NCI-H2107 treated with DMSO at 0.1 percent for 48 hours (cell line): ENCODE results near the gene COG8.
"Not testable (repeated sequence)": the region's sequence is repeated elsewhere in the genome, so short reads cannot be mapped to it uniquely, and the experiment has no call there.

Source experiments
- DNase-seq: peaks from one replicate; lab custom pipeline; 2025; ENCODE audit not compliant: unreplicated experiment; lab: John Stamatoyannopoulos, UW

Gene COG8

DNA sequence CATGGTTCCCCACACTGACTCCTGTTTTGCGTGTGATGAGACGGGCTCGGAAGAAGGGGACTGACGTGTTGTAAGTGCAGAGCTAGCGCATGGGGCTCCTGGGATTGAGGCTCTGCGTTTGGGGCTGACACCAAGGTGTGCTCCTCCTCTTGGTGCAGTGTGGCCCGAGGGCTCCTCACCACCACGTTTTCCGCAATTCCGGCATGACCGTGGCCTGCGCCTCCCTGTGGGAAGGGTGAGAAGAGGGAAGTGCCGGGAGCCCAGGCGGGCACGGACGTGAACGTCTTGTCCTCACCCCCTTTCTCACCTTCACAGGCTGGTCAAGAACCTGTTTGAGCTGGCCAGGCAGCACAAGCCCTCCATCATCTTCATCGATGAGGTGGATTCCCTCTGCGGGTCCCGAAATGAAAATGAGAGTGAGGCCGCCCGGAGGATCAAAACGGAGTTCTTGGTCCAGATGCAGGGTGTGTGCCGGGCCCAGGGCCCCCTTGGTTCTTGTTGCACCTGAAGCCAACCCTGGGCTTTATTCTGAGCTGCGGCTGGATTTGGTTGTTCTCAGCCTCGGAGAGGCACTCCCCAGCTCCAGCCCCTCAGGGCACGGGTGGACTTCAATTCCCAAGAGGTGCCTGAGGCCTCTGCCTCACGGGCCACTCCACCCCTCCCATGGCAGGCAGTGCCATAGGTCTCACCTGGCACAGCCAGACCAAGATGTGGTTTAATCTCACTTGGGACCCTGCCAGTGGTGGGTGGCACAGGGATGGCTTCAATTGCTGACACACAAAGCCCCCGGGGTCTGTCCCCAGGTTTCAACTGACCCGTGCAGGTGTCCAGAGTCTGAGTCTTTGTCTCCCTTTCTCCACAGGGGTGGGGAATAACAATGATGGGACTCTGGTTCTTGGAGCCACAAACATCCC, 19.3 kb downstream of the COG8 start:
- no peak for DNase-seq

DNA sequence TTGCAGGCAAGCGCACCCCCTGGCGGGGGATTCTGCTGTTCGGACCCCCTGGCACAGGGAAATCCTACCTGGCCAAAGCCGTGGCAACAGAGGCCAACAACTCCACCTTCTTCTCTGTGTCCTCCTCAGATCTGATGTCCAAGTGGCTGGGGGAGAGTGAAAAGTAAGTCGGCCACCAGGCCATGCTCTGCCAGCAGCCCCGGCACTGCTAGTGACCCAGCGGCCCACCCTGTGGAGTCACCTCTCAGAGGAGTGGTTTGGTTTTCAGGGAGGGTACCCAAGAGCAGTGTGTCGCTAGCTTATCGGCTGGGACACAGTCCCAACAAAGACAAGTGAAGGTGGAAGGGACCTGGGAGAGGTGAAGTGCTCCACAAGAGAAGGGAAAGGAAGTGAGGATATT, 20.0 kb downstream of the COG8 start:
- DNase-seq: no peak

DNA sequence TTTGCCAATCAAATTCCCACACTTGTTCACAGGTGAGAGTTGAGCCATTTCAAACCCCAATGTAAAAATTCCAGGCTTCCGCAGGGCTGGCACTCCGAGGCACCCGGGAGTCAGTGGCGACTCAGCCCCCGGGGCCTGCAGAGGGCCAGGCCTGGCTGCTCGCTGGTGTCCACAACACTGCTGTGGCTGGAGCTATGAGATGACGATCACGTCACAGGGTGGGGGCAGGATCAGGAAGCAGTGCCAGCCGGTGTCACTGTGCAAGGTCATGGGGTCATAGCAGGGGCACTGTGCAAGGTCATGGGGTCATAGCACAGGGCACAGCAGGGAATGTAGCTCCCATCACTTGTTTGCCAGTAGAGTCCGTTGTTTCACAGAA, 20.5 kb downstream of the COG8 start:
- DNase-seq: no peak

DNA sequence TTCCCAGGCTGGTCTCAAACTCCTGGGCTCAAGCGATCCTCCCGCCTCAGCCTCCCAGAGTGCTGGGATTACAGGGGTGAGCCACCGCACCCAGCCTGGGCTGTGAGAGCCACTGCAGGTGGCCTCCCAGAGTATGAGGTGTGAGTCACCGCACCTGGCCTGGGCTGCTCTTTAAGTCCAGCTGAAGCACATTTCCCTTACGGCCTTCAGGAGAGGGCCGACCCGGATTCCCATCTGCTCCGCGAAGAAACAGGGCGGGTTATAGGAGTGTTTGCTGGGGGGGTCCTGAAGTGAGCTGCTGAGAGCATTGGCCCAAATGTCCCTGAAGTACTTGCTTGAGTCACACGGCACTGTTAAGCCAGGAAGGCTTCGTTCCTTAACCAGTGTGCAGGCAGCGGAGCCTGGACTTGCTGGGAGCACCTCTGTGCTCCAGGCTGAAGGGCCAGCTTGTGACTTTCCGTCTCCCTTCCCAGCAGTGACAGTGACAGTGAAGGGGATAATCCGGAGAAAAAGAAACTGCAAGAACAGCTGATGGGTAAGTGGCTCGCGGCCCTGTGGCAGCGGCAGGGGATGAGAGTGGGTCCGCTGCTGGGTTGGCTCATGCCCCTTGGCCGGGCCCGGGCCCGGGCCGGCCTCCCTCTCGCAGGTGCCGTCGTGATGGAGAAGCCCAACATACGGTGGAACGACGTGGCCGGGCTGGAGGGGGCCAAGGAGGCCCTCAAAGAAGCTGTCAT, 21.0 kb downstream of the COG8 start:
- DNase-seq: no peak

DNA sequence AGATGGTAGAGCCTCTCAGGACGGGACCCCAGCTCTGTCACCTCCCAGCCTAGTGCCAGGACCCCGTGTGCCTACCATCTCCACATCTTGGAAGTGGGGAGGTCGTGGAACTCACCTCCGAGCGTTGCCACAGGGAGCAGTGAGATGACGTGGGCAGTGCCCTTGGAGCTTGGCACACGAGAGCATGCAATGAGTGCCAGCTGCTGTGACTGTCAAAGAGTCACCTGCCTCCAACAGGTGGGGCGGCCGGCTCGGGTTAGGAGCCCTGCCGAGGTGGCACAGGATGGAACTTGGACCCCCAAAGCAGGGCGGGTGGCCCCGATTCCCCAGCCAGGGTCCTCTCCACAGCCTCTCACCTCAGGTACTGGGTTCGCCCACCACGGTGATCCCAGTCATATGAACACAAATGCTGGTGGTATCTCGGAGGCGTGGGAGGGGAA, 22.7 kb downstream of the COG8 start:
- no peak for DNase-seq

DNA sequence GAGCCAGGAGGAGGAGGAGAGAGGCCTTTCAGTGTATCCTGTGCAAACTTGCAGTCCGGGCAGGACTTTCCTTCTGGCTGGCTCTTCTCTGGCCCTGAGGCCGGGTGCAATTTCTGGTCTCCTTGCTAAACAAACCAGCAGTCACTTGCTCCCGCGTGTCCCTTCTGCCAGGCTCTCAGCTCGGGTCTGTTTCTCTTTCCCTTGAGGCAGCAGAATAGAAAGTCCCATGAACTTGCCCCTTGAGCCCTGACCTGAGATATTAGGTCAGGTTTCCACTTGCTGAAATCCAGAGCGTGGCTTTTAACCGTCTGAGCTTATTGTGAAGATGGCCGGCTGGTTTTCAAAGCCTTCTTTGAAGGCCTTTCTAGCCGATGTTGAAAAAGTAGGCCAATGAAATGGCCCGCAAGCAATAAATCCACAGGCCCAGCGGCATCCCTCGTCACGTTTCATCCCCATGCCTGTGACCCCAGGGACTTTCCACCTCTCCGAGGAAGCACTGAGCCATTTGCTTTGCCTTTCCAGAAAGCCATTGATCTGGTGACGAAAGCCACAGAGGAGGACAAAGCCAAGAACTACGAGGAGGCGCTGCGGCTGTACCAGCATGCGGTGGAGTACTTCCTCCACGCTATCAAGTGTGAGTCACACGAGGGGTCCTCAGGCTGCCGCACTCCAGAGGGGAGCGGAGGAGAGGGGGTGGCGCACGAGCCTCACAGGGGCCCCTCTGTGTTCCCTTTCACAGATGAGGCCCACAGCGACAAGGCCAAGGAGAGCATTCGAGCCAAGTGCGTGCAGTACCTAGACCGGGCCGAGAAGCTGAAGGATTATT, 23.7 kb downstream of the COG8 start:
- DNase-seq: no peak

DNA sequence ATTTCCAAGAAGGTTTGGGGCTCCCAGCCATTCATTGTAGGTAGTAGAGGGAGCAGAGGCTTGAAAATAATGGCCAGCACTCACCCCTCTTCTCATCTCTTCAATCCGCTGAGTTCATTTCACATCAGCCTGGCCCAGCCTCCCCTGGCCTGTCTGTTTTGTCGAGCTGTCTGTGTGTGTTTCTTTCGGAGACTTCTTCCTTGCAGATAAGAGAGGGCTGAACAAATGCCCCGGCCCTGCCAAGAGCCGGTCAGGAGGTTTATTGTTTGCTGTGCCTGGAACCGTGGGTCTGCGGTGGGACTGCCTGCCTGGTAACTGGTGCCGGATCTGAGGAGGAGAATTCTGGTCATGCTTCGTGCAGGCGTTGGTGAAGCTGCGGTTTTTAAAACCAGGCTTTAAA, 24.8 kb downstream of the COG8 start:
- DNase-seq: no peak

DNA sequence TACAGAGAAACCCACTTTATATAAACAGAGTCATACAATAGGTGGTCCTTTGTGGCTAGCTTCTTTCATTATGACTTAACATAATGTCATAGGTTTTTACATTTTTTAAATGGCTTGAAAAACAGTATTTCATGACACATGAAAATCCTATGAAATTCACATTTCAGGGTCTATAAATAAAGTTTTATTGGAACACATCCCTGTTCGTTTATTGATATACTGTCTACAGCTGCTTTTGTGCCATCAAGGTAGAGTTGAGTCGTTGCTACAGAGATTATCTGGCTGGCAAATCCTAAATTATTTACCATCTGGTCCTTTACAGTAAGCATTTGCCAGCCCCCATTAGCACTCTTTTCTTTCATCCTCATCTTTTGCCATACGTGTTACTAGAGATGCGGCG, 25.9 kb downstream of the COG8 start:
- no peak for DNase-seq

DNA sequence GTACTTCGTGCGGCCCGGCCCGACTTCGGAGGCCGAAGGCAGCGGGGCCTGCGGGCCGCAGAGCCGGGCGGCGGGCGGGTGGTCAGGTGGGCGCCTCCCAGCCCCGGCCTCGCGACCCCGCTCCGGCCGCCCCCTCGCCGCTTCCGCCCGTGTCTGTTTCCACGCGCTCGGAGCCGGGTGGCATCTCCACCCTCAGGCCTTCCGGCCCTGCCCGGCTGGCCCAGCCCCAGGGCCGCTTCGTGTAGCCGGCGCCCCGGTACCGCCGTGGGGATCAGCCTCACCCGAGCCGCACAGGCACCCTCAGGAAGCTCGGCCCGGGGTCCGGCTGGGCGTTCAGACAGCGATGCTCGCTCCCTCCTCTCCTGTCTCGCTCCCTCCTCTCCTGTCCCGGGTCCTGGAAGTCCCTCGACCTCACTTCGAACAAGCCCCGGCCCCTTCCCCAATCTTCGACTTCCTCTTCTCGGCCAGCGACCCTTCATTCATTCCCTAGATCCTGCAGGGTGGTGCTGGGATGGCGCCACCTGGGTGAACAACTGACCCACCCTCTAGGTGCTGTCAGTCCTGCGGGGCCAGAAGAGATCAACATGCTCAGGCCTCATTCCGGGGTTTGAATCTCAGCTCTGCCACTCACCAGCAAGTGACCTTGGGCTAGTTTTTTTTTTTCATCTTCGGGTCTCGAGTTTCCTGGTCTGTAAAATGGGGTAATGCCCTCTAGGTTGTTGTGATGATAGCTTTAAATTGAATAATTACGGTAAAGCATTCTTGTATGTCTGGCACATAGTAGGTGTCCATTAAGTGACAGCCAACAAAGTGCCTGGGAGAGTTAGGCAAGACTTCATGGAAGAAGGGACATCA, 27.6 kb downstream of the COG8 start:
- peak; percentile 45 for DNase-seq

DNA sequence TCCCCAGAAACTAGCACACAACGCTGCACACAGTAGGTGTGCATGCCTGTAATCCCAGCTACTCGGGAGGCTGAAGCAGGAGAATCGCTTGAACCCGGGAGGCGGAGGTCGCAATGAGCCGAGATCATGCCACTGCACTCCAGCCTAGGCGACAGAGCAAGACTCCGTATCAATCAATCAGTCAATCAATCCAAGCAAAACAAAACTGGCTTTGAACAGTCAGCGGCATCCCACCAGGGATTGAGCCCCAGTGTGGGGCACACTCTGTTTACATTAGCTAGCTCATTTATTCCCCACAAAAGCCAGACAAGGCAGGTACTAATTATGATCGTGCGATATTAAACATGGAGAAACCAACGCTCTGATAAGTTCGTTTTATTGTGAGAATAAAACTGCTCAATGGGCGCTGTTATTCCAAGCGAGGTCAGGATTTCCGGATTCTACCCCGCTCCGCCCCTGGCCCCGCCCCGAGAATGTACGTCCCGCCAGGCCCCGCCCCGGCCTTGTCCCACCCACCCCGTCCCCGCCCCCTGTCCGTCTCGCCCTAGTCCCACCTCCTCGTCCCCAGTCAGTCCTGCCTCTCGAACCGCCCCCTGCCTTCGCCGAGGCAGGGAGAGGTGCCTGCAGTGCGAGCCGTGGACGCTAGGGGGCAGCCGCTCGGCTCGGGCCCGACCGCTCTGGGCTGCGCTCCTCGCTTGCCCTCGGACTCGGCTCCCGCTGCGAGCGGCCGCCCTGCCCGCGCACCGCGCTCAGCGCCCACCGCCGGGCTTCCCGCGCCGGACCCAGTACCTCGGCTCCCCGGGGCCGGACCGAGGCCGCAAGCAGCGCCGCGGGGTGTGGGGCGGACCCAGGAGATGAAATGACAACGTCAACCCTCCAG, 28.5 kb downstream of the COG8 start, which contains the start of gene VPS4A:
Gene VPS4A, plus strand, starts transcription at position 698 of the 880 bp plus-strand sequence. Its CDS starts 162 bp downstream, at position 860.
- DNase-seq: peak; percentile 94

DNA sequence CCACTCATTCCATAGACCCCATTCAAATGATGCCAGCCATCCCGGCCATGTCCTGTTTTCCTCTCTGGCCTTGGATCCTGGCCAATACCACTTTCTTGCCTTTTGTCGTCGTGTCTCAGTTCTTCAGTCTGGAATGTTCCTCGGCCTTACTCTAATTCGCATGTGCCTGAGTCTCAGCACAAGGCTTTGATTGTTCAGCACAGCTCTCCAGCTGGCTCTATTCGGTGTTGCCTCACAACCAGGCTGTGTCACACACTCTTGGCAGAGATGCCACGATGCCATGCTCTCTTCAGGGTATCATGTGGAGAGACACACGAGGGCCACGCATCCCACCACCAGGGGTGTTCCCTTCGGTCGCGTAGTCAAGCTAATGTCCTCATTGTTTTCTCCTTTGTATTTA, 30.0 kb downstream of the COG8 start:
- no peak for DNase-seq

DNA sequence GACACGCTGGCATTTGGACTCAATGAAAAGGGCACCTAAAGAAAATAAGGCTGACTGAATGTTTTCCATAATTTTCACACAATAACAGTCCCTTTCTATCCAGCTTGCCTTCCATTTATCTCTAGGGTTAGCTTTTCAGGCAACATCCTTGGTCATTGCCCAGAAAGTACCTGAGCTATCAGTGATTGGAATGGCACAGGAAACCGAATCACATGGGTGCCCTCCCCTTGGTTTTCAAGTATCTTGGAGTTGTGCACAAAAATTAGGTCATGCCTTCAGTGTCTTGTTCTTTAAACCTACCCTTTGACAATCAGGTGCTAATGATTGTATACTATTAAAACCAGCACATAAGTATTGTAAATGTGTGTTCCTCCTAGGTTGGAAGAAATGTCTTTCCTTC, 31.5 kb downstream of the COG8 start:
- no peak for DNase-seq

DNA sequence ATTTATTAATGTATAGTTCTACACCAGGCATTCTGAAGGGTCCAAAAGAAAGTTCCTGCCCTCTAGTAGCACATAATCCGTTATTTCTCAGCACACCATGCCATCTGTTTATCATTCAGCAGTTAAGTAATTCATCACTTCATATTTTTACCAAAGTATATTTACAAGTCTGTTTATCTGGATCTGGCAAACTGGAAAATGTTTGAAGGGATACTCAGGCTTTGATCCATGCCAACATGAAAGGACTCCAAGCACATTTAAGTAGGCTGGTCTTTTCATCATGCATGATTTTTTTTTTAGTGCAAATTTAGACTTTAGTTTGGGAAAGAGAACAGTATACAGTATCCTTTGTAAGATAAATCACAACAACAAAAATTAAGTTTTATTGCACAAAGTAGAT, 32.3 kb downstream of the COG8 start:
- DNase-seq: no peak

DNA sequence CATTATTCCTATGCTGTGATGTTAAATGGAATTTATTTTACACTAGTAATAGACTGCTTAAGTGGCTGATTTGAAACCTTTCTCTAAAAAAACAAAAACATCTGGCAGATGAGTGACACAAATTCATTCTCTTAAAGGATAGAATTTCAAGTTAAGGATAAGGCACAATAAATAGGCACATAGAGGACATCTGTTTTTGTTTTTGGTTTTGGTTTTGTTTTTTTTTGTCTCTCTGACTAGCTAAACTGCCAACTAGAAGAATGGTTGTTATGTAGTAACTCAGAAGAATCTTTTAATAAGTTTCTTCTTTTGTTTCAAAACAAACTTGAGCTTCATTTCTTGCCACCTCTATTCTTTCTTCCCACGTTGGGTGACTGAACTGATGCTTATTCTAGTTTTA, 33.3 kb downstream of the COG8 start:
- no peak for DNase-seq

DNA sequence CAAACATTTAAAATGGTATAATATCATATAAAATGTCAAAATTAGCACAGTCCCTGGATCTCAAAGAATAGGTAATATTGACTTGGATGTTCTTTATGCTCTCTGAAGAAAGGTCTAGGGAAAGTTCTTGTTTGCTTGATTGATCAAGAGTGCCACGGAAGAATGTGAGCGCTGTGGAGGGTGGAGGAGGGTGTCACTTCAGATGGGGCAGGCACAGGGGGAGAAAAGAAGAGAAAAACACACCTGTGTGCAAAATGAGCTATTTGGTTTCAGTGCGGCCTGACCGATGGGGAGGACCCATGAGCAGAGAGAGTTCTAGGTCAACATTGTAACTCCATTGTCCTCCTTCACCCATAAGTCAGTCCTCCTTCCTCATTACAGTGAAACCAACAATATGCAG, 37.1 kb downstream of the COG8 start:
- no peak for DNase-seq

DNA sequence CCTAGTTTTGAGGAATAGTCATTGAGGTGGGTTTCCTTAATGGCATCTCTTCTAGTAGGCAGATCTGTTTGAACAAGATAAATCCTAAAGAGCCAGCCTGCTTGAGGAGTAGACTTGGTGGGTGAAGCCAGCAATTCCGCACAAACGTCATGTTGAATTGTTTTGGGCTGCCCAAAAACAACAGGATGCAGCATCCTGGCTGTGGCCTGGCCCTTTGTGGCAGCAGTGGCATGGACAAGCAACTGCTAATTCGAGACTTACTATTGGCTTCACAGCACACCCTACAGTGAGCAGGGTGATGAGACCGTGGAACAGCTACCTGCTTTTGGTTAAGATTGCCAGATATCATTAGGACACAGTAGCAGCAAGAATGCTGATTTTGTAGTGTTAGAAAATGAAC, 37.5 kb downstream of the COG8 start:
- no peak for DNase-seq

DNA sequence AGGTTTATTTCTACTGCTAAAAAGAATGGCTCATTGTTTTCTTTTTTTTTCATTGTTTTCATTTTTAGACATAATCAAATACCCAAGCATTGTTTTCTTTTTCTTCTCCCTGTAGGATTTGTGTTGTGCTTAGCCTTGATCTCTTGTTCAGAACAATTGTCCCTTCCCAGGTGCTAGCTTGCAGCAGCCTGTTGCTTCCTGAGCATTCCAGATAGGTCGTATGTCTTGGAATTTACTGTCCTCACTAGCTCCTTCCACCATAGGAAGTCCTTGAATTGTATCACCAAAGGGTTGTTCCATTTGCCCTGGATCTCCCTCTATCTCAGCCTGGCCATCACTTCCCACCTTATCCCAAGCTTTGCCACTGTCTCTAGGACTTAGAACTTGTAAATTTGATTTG, 38.2 kb downstream of the COG8 start:
- DNase-seq: no peak

DNA sequence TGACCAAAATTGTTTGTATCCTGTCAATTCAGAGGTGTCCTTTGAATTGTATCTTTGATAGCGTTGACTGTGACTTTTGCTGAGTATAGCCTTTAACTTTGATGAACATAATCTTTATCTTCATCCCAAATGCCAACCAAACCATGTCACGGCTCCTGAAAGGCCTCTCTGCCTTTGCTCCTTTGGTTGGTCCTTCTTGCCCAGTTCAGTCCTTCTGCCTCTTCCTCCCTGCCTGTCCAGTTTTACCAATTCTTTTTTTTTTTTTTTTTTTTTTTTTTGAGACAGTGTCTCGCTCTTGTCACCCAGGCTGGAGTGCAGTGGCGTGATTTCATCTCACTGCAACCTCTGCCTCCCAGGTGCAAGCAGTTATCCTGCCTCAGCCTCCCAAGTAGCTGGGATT, 41.1 kb downstream of the COG8 start:
- DNase-seq: no peak

DNA sequence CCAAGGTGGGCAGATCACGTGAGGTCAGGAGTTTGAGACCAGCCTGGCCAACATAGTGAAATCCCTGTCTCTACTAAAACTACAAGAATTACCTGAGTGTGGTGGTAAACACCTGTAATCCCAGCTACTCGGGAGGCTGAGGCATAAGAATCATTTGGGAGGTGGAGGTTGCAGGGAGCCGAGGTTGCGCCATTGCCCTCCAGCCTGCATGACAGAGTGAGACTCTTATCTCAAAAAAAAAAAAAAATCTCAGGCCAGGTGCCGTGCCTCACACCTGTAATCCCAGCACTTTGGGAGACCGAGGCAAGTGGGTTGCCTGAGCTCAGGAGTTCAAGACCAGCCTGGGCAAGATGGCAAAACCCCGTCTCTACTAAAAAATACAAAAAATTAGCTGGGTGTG, 42.6 kb downstream of the COG8 start:
- not testable (repeated sequence) for DNase-seq

DNA sequence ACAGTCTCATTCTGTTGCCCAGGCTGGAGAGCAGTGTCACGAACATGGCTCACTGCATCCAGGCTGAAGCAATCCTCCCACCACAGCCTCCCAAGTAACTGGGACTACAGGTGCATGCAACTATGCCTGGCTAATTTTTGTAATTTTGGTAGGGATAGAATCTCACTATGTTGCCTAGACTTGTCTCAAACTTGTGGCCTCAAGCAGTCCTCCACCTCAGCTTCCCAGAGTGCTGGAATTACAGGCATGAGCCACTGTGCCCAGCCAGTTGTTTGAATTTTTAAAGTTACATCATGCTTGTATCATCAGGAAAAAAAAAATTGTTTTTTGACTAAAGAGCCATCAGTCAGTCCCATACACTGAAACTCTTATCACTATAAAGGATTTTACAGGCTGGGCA, 45.3 kb downstream of the COG8 start:
- no peak for DNase-seq
